Muscle of back (tissue), 11 donors: ENCODE results near the gene BBS1. TPM values are rescaled to one million over a fixed set of nuclear protein-coding genes. Genes with fewer than 3 reads are reported as not detected.
"Not testable (repeated sequence)": the region's sequence is repeated elsewhere in the genome, so short reads cannot be mapped to it uniquely, and the experiment has no call there.

Experiments
- DNase-seq, 3 donors: peaks; one replicate each; pipeline versions ENCODE4 v3.0.0 to v3.0.0-alpha.2; 2013
- polyA plus RNA-seq, 10 donors: library from polyadenylated mRNA; unstranded; fragments of 120-200 nt; gene quantifications; one replicate each; pipeline ENCODE4 v1.2.1, GENCODE V29; 2013; ENCODE audit not compliant: insufficient read length in 10 of 10

The BBS1 gene
- polyA plus RNA-seq, 10 donors, result 11.6 to 31.7 (median 18.2) TPM

GRCh38 chr11:66570079-66570849 is 59.8 kb downstream of the BBS1 start:
- no peak for DNase-seq

- no peak for DNase-seq
Measured at GRCh38 chr11:66570850-66571180, 60.4 kb downstream of the BBS1 start.

GRCh38 chr11:66579017-66579606 is 68.7 kb downstream of the BBS1 start:
- peak; percentile 43 to 85 (median 77) for DNase-seq

- peak in 1 of 3 donors; percentile 44 for DNase-seq
Measured at GRCh38 chr11:66580803-66581202, 70.4 kb downstream of the BBS1 start.

- DNase-seq, result no peak
Measured at GRCh38 chr11:66581261-66581660, 70.8 kb downstream of the BBS1 start.

- DNase-seq, result not testable (repeated sequence)
Measured at GRCh38 chr11:66582565-66583147, 72.2 kb downstream of the BBS1 start.

Other genes starting within 250 kb of the BBS1 start
- gene RAB1B, start 242.0 kb upstream of the BBS1 start, polyA plus RNA-seq, result 100 to 1,000 TPM in 1 of 10 donors, 10 to 100 TPM in 9; 74.8 to 101 (median 86.7) TPM
- gene CNIH2, start 232.5 kb upstream of the BBS1 start, polyA plus RNA-seq, result 1 to 10 TPM; 2.2 to 5.3 (median 3.9) TPM
- 10 to 100 TPM; 33.5 to 59.4 (median 44.9) TPM for gene YIF1A, start 221.5 kb upstream of the BBS1 start, polyA plus RNA-seq
- gene TMEM151A, start 218.7 kb upstream of the BBS1 start, polyA plus RNA-seq, result under 1 TPM in 1 of 10 donors, not detected in 9; 0.08 TPM
- 100 to 1,000 TPM in 4 of 10 donors, 10 to 100 TPM in 6; 68.8 to 142 (median 96.3) TPM for gene CD248, start 193.6 kb upstream of the BBS1 start, polyA plus RNA-seq
- gene RIN1, start 174.2 kb upstream of the BBS1 start, polyA plus RNA-seq, result 1 to 10 TPM; 3.9 to 8.1 (median 6.0) TPM
- gene BRMS1, start 165.5 kb upstream of the BBS1 start, polyA plus RNA-seq, result 10 to 100 TPM; 17.6 to 23.3 (median 19.3) TPM
- 10 to 100 TPM; 16.9 to 25.0 (median 21.3) TPM for gene B4GAT1, start 163.0 kb upstream of the BBS1 start, polyA plus RNA-seq
- gene SLC29A2, start 138.9 kb upstream of the BBS1 start, polyA plus RNA-seq, result 10 to 100 TPM; 14.5 to 30.4 (median 24.5) TPM
- under 1 TPM; 0.05 to 0.58 (median 0.14) TPM for gene NPAS4, start 89.6 kb upstream of the BBS1 start, polyA plus RNA-seq
- gene MRPL11, start 71.8 kb upstream of the BBS1 start, polyA plus RNA-seq, result 10 to 100 TPM; 43.8 to 58.6 (median 50.7) TPM
- gene PELI3, start 43.7 kb upstream of the BBS1 start, polyA plus RNA-seq, result 1 to 10 TPM; 4.2 to 6.3 (median 5.8) TPM
- 10 to 100 TPM; 18.5 to 24.1 (median 20.9) TPM for gene DPP3, start 30.2 kb upstream of the BBS1 start, polyA plus RNA-seq
- 1 to 10 TPM; 2.8 to 4.6 (median 3.6) TPM for gene ZDHHC24, start 35.4 kb downstream of the BBS1 start, polyA plus RNA-seq
- 100 to 1,000 TPM in 3 of 10 donors, 10 to 100 TPM in 6, 1 to 10 TPM in 1; 6.4 to 159 (median 82.9) TPM for gene ACTN3, start 36.3 kb downstream of the BBS1 start, polyA plus RNA-seq
- 10 to 100 TPM; 21.3 to 39.9 (median 27.2) TPM for gene CTSF, start 58.0 kb downstream of the BBS1 start, polyA plus RNA-seq
- gene CCDC87, start 82.4 kb downstream of the BBS1 start, polyA plus RNA-seq, result under 1 TPM in 6 of 10 donors, not detected in 4; 0.10 to 0.18 (median 0.13) TPM
- 10 to 100 TPM; 27.3 to 47.6 (median 31.5) TPM for gene CCS, start 82.5 kb downstream of the BBS1 start, polyA plus RNA-seq
- gene RBM14, start 106.0 kb downstream of the BBS1 start, polyA plus RNA-seq, result 10 to 100 TPM; 32.0 to 50.8 (median 39.0) TPM
- 100 to 1,000 TPM; 123 to 167 (median 133) TPM for gene RBM4, start 128.1 kb downstream of the BBS1 start, polyA plus RNA-seq
- 10 to 100 TPM; 26.5 to 46.8 (median 34.4) TPM for gene RBM4B, start 167.3 kb downstream of the BBS1 start, polyA plus RNA-seq
- gene SPTBN2, start 218.6 kb downstream of the BBS1 start, polyA plus RNA-seq, result 10 to 100 TPM in 7 of 10 donors, 1 to 10 TPM in 3; 6.4 to 23.2 (median 13.5) TPM